A673 (cell line): ENCODE measurements around the gene ST6GALNAC3. TPM values are rescaled to one million over a fixed set of nuclear protein-coding genes. Genes with fewer than 3 reads are reported as not detected.

Experiments
- BruUV-seq: library from RNA; stranded (reverse); fragments of 400-500 nt; replicated peaks from 2 replicates; lab custom pipeline; 2021; lab: Mats Ljungman, UMichigan
- CTCF ChIA-PET: fragments of 300-600 bp; sonication (Branson Sonifier 250); formaldehyde crosslinking; loops from one replicate; lab custom pipeline; 2022; ENCODE audit warnings: antibody characterized with exemption; lab: Charles Lee
- POLR2A ChIA-PET: fragments of 300-600 bp; sonication (Branson Sonifier 250); formaldehyde crosslinking; loops from one replicate; lab custom pipeline; 2022; ENCODE audit warnings: antibody characterized with exemption; ENCODE audit not compliant: low non-redundant PET; lab: Charles Lee
- DNase-seq: peaks from one replicate; pipeline ENCODE4 v3.0.0-alpha.2; 2015; ENCODE audit warnings: low spot score
- H3K27ac ChIP-seq: fragments of 200-600 bp; sonication (generic); 2 replicates; pipeline ENCODE4 v1.5.1; 2016; ENCODE audit warnings: mixed run types, low read depth, mild to moderate bottlenecking, mixed read lengths, antibody characterized with exemption, low read length; ENCODE audit not compliant: poor library complexity, severe bottlenecking
- H3K27me3 ChIP-seq: fragments of 200-600 bp; sonication (generic); replicated peaks from 2 replicates; pipeline ENCODE4 v1.6.1; 2017; ENCODE audit warnings: mixed run types, low read depth, mild to moderate bottlenecking, mixed read lengths, antibody characterized with exemption, low read length; ENCODE audit not compliant: insufficient read depth, poor library complexity
- H3K36me3 ChIP-seq: fragments of 200-600 bp; sonication (generic); 2 replicates; pipeline ENCODE4 v1.6.1; 2016; ENCODE audit warnings: mixed run types, mild to moderate bottlenecking, mixed read lengths, antibody characterized with exemption, low read length; ENCODE audit not compliant: insufficient read depth, poor library complexity, severe bottlenecking
- H3K4me1 ChIP-seq: fragments of 200-600 bp; sonication (generic); 2 replicates; pipeline ENCODE4 v1.6.1; 2017; ENCODE audit warnings: mixed run types, mild to moderate bottlenecking, mixed read lengths, antibody characterized with exemption, low read length; ENCODE audit not compliant: insufficient read depth, poor library complexity, severe bottlenecking
- H3K4me3 ChIP-seq: fragments of 200-600 bp; sonication (generic); 2 replicates; pipeline ENCODE4 v1.5.1; 2016; ENCODE audit warnings: low read depth, mixed run types, mild to moderate bottlenecking, mixed read lengths, low read length; ENCODE audit not compliant: poor library complexity, severe bottlenecking
- H3K9me3 ChIP-seq: fragments of 200-600 bp; sonication (generic); 2 replicates; pipeline ENCODE4 v1.6.1; 2016; ENCODE audit warnings: mixed run types, low read depth, mild to moderate bottlenecking, mixed read lengths, antibody characterized with exemption, low read length; ENCODE audit not compliant: poor library complexity, severe bottlenecking
- CTCF ChIP-seq: fragments of 300-800, 200-600 bp; sonication (generic); conservative IDR thresholded peaks from 2 replicates; pipeline ENCODE4 v1.5.1; 2017; ENCODE audit warnings: low read depth, mild to moderate bottlenecking, antibody characterized with exemption, low read length, moderate library complexity, mixed read lengths
- EZH2 ChIP-seq: fragments of 200-600 bp; sonication (generic); IDR thresholded peaks from 2 replicates; pipeline ENCODE4 v1.6.1; 2017; ENCODE audit warnings: borderline replicate concordance, low read depth, mild to moderate bottlenecking, mixed read lengths, antibody characterized with exemption, low read length; ENCODE audit not compliant: poor library complexity, severe bottlenecking
- intact Hi-C: fragments of 100-400 bp; cut with micrococcal nuclease; formaldehyde crosslinking; loops from one replicate; pipeline ENCODE4 v1.10.0; 2022; ENCODE audit not compliant: unreplicated experiment
- total RNA-seq: library from RNA; stranded (reverse); gene quantifications from 2 replicates; pipeline ENCODE4 v1.2.3, GENCODE V29; 2021

Gene ST6GALNAC3
- total RNA-seq, 1 experiment from 2014 or later, result 1.2 TPM

- Histone ChIP-seq H3K4me1 (no peaks in the 10 kb centered on the region), H3K36me3 (no peaks in the 10 kb centered on the region), H3K27me3 (no peaks in the 10 kb centered on the region), H3K27ac (no peak overlapping the region), H3K9me3 (no peaks in the 10 kb centered on the region), H3K4me3 (no peak overlapping the region)
- no peak for TF ChIP-seq CTCF
- no peak for TF ChIP-seq EZH2
- POLR2A ChIA-PET, result no interaction called here
- intact Hi-C loops, result no loop called here
- DNase-seq, result no peak
- no TSS peak for BruUV-seq
- CTCF ChIA-PET, result no interaction called here
Observed at GRCh38 chr1:76031496-76031895, 43.0 kb upstream of the ST6GALNAC3 start.

GRCh38 chr1:76033800-76034475 is 40.6 kb upstream of the ST6GALNAC3 start:
- intact Hi-C loops, result no loop called here
- DNase-seq, result no peak
- POLR2A ChIA-PET, result no interaction called here
- H3K4me3 ChIP-seq, result no peak overlapping the region
- no peak overlapping the region for H3K27ac ChIP-seq
- H3K27me3 ChIP-seq, result no peaks in the 10 kb centered on the region
- no peaks in the 10 kb centered on the region for H3K4me1 ChIP-seq
- H3K9me3 ChIP-seq, result no peaks in the 10 kb centered on the region
- no peaks in the 10 kb centered on the region for H3K36me3 ChIP-seq
- TF ChIP-seq EZH2 (no peak), CTCF (no peak)
- no TSS peak for BruUV-seq
- CTCF ChIA-PET, result no interaction called here

- intact Hi-C loops, result no loop called here
- Histone ChIP-seq H3K4me1 (no peaks in the 10 kb centered on the region), H3K36me3 (no peaks in the 10 kb centered on the region), H3K9me3 (no peaks in the 10 kb centered on the region), H3K4me3 (no peak overlapping the region), H3K27me3 (no peaks in the 10 kb centered on the region), H3K27ac (no peak overlapping the region)
- POLR2A ChIA-PET, result no interaction called here
- no peak for DNase-seq
- TF ChIP-seq CTCF (no peak), EZH2 (no peak)
- CTCF ChIA-PET, result no interaction called here
- BruUV-seq, result no TSS peak
Observed at GRCh38 chr1:76035053-76035452, 39.5 kb upstream of the ST6GALNAC3 start.
